ENCODE data around the gene KLC1. TPM values are rescaled to one million over a fixed set of nuclear protein-coding genes. Genes with fewer than 3 reads are reported as not detected.
A peak's percentile ranks its signal among the peaks of the same experiment; 100 is the strongest.

KLC1 gene
- total RNA-seq, 2 donors from 2014 or later = 185 to 201 TPM

GRCh38 chr14:103656031-103656755, 27.2 kb downstream of the KLC1 start:
- no peak overlapping the region for H3K4me3 ChIP-seq
- peaks cover 0 to 50% of the 10 kb centered on the region in 2 donors for H3K4me1 ChIP-seq
- no peaks in the 10 kb centered on the region for H3K9me3 ChIP-seq
- no peak overlapping the region for H3K27ac ChIP-seq
- H3K27me3 ChIP-seq = no peaks in the 10 kb centered on the region
- peaks cover 66% of the 10 kb centered on the region for H3K36me3 ChIP-seq
- no peak for TF ChIP-seq CTCF (IDR thresholded peaks at IDR 0.05)
- DNase-seq (ENCODE audit: low spot score) = no peak

- Histone ChIP-seq H3K9me3 (no peaks in the 10 kb centered on the region), H3K27ac (no peak overlapping the region), H3K27me3 (no peaks in the 10 kb centered on the region)
Observed at GRCh38 chr14:103656756-103657133, 27.7 kb downstream of the KLC1 start.

DNA sequence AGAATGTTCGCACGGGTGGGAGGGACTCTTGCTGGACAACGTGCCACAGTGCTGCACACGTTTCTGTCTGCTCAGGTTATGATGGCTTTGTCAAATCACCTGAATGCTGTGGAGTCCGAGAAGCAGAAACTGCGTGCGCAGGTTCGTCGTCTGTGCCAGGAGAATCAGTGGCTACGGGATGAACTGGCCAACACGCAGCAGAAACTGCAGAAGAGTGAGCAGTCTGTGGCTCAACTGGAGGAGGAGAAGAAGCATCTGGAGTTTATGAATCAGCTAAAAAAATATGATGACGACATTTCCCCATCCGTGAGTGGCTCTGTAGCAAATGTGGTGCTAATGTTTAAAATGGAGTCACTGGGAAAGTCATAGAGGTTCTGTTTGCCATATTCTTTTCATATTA, 28.5 kb downstream of the KLC1 start:
- Histone ChIP-seq H3K27me3 (no peaks in the 10 kb centered on the region), H3K36me3 (peaks cover 79% of the 10 kb centered on the region), H3K9me3 (no peaks in the 10 kb centered on the region), H3K4me3 (no peak overlapping the region), H3K27ac (peak overlapping the region; percentile 33 to 48), H3K4me1 (peaks cover 0 to 37% of the 10 kb centered on the region in 2 donors)
- TF ChIP-seq CTCF (IDR thresholded peaks at IDR 0.05) = no peak
- no peak for DNase-seq (ENCODE audit: low spot score)

More at GRCh38 chr14:103656756-103657133, 27.7 kb downstream of the KLC1 start:
- H3K36me3 ChIP-seq = peaks cover 72% of the 10 kb centered on the region
- peaks cover 0 to 45% of the 10 kb centered on the region in 2 donors for H3K4me1 ChIP-seq
- no peak for DNase-seq (ENCODE audit: low spot score)
- no peak overlapping the region for H3K4me3 ChIP-seq
- no peak for TF ChIP-seq CTCF (IDR thresholded peaks at IDR 0.05)

- Histone ChIP-seq H3K9me3 (no peaks in the 10 kb centered on the region), H3K4me3 (no peak overlapping the region), H3K36me3 (peaks cover 97% of the 10 kb centered on the region), H3K4me1 (peaks cover 0 to 19% of the 10 kb centered on the region in 2 donors), H3K27ac (no peak overlapping the region), H3K27me3 (no peaks in the 10 kb centered on the region)
- no peak for DNase-seq (ENCODE audit: low spot score)
- no peak for TF ChIP-seq CTCF (IDR thresholded peaks at IDR 0.05)
Observed at GRCh38 chr14:103659631-103660030, 30.6 kb downstream of the KLC1 start.

- DNase-seq (ENCODE audit: low spot score) = no peak
- H3K4me1 ChIP-seq = peaks cover 0 to 6% of the 10 kb centered on the region in 2 donors
- no peaks in the 10 kb centered on the region for H3K27me3 ChIP-seq
- H3K27ac ChIP-seq = no peak overlapping the region
- TF ChIP-seq CTCF (IDR thresholded peaks at IDR 0.05) = no peak
- H3K4me3 ChIP-seq = no peak overlapping the region
- H3K9me3 ChIP-seq = no peaks in the 10 kb centered on the region
- peaks cover 93% of the 10 kb centered on the region for H3K36me3 ChIP-seq
Observed at GRCh38 chr14:103662029-103662428, 33.0 kb downstream of the KLC1 start.

GRCh38 chr14:103662591-103662990, 33.6 kb downstream of the KLC1 start:
- H3K9me3 ChIP-seq = no peaks in the 10 kb centered on the region
- no peak for TF ChIP-seq CTCF (IDR thresholded peaks at IDR 0.05)
- H3K36me3 ChIP-seq = peaks cover 93% of the 10 kb centered on the region
- peaks cover 0 to under 1% of the 10 kb centered on the region in 2 donors for H3K4me1 ChIP-seq
- no peak overlapping the region for H3K4me3 ChIP-seq
- no peak for DNase-seq (ENCODE audit: low spot score)
- no peak overlapping the region for H3K27ac ChIP-seq
- H3K27me3 ChIP-seq = no peaks in the 10 kb centered on the region

All from right atrium auricular region (tissue), 2 donors.